ENCODE measurements around the gene WASL.

DNA sequence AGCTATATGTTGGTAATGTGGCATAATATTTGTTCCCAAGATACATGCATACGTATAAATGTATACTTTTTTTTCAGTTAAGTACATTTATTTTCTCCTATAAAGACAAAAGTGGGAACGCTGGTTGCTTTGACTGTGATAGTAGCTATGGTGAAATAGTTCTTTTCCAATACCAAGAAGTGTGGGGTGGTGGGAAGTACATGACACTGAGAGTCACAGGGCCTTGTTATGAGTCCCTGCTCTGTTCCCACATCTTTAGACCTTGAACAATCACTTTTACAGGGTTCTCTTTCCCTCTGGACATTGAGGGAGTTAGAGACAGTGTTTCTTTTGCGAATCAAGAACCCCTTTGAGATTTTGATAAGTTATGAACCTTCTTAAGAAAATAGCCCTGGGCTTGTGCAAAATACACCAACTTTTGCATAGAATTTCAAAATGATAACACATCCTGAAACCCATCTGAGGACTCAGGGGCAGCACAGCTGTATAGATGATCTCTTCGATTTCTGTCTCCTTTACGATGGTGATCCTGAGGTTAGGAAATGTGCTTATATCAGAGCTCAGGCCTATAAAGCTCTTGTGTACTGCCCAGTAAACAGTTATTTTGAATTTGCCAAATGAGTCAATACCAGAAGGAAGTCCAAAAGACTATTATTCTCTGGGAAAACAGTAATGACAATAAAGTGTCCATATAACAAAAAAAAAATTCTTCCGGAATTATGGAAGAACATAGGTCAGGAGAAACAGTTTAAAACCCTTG, 92.1 kb downstream of the WASL start:
- TF ChIP-seq CTCF (IDR thresholded peaks at IDR 0.05; ENCODE audit: insufficient read depth, low read depth, low read length) (no peak), EZH2 (IDR thresholded peaks at IDR 0.05; ENCODE audit: insufficient read depth, low read length) (no peak)

All from astrocyte (in vitro differentiated cells and primary cell).